Activated B cell treated with CpG ODN at 0.5 μM for 24 hours (primary cell): ENCODE results near the gene SLC9A9. TPM values are rescaled to one million over a fixed set of nuclear protein-coding genes. Genes with fewer than 3 reads are reported as not detected.

Experiments used
- ATAC-seq: fragments of 200-7000 bp; cut with Tn5 transposase; one replicate; pipeline ENCODE4 v1.10.0; 2021; ENCODE audit warnings: low read depth, mild to moderate bottlenecking, moderate library complexity
- CTCF ChIA-PET: fragments of 350-600 bp; sonication (Branson Sonifier 250); formaldehyde crosslinking; loops from one replicate; lab custom pipeline; 2021; ENCODE audit warnings: antibody characterized with exemption; lab: Charles Lee
- POLR2A ChIA-PET: fragments of 350-600 bp; sonication (Branson Sonifier 250); formaldehyde crosslinking; loops from one replicate; lab custom pipeline; 2021; ENCODE audit warnings: antibody characterized with exemption; lab: Charles Lee
- DNase-seq: peaks from one replicate; pipeline ENCODE4 v3.0.0; 2022
- H3K27ac Mint-ChIP-seq: one replicate; pipeline ENCODE4 v1.8.0; 2020; ENCODE audit warnings: mixed read lengths
- H3K27me3 Mint-ChIP-seq: one replicate; pipeline ENCODE4 v1.8.0; 2021; ENCODE audit warnings: mixed read lengths
- H3K36me3 Mint-ChIP-seq: one replicate; pipeline ENCODE4 v1.8.0; 2021; ENCODE audit warnings: low read depth, mixed read lengths
- H3K4me1 Mint-ChIP-seq: one replicate; pipeline ENCODE4 v1.8.0; 2021; ENCODE audit warnings: mixed read lengths
- H3K4me3 Mint-ChIP-seq: one replicate; pipeline ENCODE4 v1.8.0; 2020; ENCODE audit warnings: mild to moderate bottlenecking, mixed read lengths
- H3K9me3 Mint-ChIP-seq: one replicate; pipeline ENCODE4 v1.8.0; 2020; ENCODE audit warnings: mixed read lengths
- intact Hi-C: fragments of 100-400 bp; cut with micrococcal nuclease; formaldehyde crosslinking; loops from one replicate; pipeline ENCODE4 v1.15.1; 2024
- total RNA-seq: library from RNA; stranded (reverse); gene quantifications from 2 replicates; pipeline ENCODE4 v1.2.3, GENCODE V29; 2022
- TF ChIP-seq, protein P1 (sequence below): fragments of 200-600 bp; IDR thresholded peaks from one replicate; pipeline ENCODE4 v1.8.0; 2022; ENCODE audit warnings: antibody characterized with exemption, mild to moderate bottlenecking

SLC9A9 gene
- total RNA-seq, 1 donor from 2014 or later, result 9.4 TPM

DNA sequence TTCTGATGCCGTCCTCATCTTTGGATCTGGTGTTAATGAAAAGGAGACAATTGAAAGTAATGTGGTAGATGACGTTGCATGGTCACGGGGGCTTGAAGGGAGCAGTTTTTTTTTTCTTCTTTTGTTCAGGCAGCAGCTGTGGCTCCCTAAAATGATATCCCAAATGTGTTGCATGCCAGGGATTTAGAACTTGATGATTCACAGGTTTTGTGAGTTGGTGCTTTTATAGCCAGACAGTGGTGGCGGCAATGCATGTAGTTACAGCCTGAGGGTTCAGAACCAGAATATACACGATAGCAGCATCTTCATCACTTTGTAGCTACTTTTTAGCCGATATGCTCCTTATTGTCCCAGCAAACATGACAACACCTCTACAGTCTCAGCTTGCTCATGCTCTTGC lies 595.3 kb downstream of the SLC9A9 start:
- ChIA-PET CTCF (no interaction called here), POLR2A (interaction anchor here (0.7 kb wide), 1 partner anchor 11 kb away, joined by 3 read pairs; no protein-coding TSS in a partner anchor)
- DNase-seq (no peak), ATAC-seq (no peak)
- no peaks in the 10 kb centered on the region for H3K36me3 Mint-ChIP-seq
- H3K4me1 Mint-ChIP-seq, result no peaks in the 10 kb centered on the region
- intact Hi-C loops, result no loop called here
- H3K27me3 Mint-ChIP-seq, result no peaks in the 10 kb centered on the region
- peaks cover 6% of the 10 kb centered on the region for H3K9me3 Mint-ChIP-seq
- H3K27ac Mint-ChIP-seq, result no peak overlapping the region
- TF ChIP-seq, protein P1, sequence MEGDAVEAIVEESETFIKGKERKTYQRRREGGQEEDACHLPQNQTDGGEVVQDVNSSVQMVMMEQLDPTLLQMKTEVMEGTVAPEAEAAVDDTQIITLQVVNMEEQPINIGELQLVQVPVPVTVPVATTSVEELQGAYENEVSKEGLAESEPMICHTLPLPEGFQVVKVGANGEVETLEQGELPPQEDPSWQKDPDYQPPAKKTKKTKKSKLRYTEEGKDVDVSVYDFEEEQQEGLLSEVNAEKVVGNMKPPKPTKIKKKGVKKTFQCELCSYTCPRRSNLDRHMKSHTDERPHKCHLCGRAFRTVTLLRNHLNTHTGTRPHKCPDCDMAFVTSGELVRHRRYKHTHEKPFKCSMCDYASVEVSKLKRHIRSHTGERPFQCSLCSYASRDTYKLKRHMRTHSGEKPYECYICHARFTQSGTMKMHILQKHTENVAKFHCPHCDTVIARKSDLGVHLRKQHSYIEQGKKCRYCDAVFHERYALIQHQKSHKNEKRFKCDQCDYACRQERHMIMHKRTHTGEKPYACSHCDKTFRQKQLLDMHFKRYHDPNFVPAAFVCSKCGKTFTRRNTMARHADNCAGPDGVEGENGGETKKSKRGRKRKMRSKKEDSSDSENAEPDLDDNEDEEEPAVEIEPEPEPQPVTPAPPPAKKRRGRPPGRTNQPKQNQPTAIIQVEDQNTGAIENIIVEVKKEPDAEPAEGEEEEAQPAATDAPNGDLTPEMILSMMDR, result no peak
- no peak overlapping the region for H3K4me3 Mint-ChIP-seq

DNA sequence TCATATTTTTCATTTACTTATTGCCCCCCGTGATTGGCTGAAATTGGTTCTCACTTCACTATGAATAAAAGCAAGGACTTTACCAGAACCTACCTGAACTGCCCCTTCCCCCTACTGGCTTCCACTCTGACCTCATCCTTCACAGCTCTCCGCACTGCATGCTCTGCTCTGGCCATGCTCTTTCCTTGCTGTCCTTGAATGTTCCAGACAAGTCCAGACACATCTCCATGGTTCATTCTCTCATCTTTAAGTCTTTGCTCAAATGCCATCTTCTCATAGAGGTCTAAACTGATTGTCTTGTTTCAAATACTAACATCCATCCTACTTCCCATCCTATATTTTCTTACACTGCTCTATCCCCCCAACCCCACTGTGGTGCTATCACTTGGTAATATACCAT lies 599.3 kb downstream of the SLC9A9 start:
- no peaks in the 10 kb centered on the region for H3K4me1 Mint-ChIP-seq
- CTCF ChIA-PET, result no interaction called here
- no peak overlapping the region for H3K4me3 Mint-ChIP-seq
- DNase-seq (no peak), ATAC-seq (no peak)
- TF ChIP-seq, protein P1, result no peak
- H3K27ac Mint-ChIP-seq, result no peak overlapping the region
- intact Hi-C loops, result no loop called here
- no peaks in the 10 kb centered on the region for H3K36me3 Mint-ChIP-seq
- peaks cover 6% of the 10 kb centered on the region for H3K9me3 Mint-ChIP-seq
- H3K27me3 Mint-ChIP-seq, result no peaks in the 10 kb centered on the region
- POLR2A ChIA-PET, result no interaction called here

DNA sequence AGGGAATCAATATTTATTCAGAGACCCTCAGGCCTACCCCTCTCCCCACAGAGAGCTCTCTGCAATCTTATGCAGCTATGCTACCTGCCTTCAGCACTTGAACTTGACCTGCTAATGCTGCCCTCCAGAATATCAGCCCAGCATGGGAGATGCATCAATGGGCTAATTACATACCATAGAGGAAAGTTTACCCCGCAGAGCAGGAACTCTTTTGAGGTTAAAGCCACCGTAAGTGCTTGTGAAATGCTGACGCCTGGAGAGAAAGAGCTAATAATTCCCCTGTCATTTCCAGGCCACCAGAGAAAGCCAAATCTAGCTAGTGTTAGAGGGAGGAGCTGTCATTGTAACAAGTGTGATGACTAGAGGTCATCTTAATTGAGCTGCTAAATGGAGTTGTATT lies 601.2 kb downstream of the SLC9A9 start:
- no peak overlapping the region for H3K27ac Mint-ChIP-seq
- ATAC-seq, result no peak
- no peaks in the 10 kb centered on the region for H3K36me3 Mint-ChIP-seq
- intact Hi-C loops, result no loop called here
- no peaks in the 10 kb centered on the region for H3K4me1 Mint-ChIP-seq
- H3K27me3 Mint-ChIP-seq, result no peaks in the 10 kb centered on the region
- peaks cover 6% of the 10 kb centered on the region for H3K9me3 Mint-ChIP-seq
- no peak overlapping the region for H3K4me3 Mint-ChIP-seq
- CTCF ChIA-PET, result interaction anchor here (0.7 kb wide), 1 partner anchor 60 kb away, joined by 3 read pairs; no protein-coding TSS in a partner anchor
- POLR2A ChIA-PET, result no interaction called here
- DNase-seq, result no peak
- TF ChIP-seq, protein P1, result no peak

DNA sequence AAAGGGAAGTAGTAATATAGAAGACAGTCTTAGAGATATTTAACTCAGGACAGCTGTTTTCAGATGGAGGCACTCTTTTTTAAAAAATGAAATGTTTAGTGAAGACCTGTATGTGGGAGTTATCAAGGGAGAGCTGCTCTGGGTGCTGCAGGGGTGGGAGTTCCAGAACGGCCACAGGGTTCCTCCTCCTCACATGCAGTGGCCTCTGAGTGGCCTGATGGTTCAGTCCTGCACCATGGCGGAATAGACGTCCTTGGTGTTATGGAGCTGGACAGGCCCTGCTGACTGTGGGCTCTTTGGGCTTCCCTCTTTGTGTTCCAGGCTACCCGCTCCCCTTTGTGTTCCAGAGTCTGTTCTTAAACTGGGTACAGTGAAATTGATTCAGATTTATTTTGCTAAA lies 602.6 kb downstream of the SLC9A9 start:
- intact Hi-C loops, result no loop called here
- H3K9me3 Mint-ChIP-seq, result peaks cover 3% of the 10 kb centered on the region
- no peak overlapping the region for H3K27ac Mint-ChIP-seq
- H3K4me3 Mint-ChIP-seq, result no peak overlapping the region
- no peaks in the 10 kb centered on the region for H3K4me1 Mint-ChIP-seq
- POLR2A ChIA-PET, result no interaction called here
- no peaks in the 10 kb centered on the region for H3K27me3 Mint-ChIP-seq
- no peak for ATAC-seq
- CTCF ChIA-PET, result no interaction called here
- no peaks in the 10 kb centered on the region for H3K36me3 Mint-ChIP-seq
- TF ChIP-seq, protein P1, result no peak
- no peak for DNase-seq

DNA sequence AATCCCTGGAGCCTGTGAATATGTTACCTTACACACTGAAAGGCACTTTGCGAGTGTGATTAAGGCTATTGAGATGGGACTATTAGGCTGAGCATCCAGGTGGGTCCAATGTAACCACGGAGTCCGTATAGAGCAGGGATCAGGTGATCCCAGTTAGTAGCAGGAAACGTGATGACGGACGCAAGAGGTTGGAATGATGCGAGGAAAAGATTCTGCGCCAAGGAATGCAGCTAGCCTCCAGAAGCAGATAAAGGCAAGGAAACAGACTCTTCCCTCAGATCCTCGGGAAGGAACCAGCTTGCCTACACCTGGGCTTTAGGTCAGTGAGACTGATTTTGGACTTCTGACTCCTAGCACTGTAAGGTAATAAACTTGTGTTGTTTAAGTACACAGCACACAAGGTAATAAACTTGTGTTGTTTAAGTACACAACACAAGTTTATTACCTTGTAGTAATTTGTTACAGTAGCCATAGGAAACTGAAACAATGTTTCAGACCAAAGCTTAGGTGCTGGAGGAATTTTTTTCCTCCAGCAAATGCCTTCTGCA lies 603.7 kb downstream of the SLC9A9 start:
- no peak overlapping the region for H3K27ac Mint-ChIP-seq
- H3K36me3 Mint-ChIP-seq, result no peaks in the 10 kb centered on the region
- CTCF ChIA-PET, result no interaction called here
- TF ChIP-seq, protein P1, result no peak
- ATAC-seq (no peak), DNase-seq (no peak)
- intact Hi-C loops, result no loop called here
- no peaks in the 10 kb centered on the region for H3K4me1 Mint-ChIP-seq
- H3K4me3 Mint-ChIP-seq, result no peak overlapping the region
- POLR2A ChIA-PET, result no interaction called here
- no peaks in the 10 kb centered on the region for H3K27me3 Mint-ChIP-seq
- H3K9me3 Mint-ChIP-seq, result no peaks in the 10 kb centered on the region
